ENCODE results near the gene MTX2.
"Not testable (repeated sequence)": the region's sequence is repeated elsewhere in the genome, so short reads cannot be mapped to it uniquely, and the experiment has no call there.

Gene MTX2

DNA sequence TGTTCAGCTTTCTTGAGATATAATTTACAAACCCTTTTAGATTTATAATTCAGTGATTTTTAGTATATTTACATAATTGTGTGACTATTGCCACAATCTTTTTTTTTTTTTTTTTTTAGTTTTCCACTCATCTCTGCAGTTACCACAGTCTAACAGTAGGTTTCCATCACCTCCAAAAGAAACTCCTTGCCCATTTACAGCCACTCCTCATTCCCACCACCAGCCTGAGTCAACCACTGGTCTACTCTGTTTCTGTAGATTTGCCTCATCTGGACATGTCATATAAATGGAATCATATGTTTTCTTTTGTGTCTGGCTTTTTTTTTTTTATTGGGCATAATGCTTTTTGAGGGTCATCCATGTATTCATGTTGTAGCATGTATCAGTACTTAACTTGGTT lies 16.1 kb downstream of the MTX2 start:
- peak; percentile 11 for DNase-seq (ENCODE audit: low read depth)

DNA sequence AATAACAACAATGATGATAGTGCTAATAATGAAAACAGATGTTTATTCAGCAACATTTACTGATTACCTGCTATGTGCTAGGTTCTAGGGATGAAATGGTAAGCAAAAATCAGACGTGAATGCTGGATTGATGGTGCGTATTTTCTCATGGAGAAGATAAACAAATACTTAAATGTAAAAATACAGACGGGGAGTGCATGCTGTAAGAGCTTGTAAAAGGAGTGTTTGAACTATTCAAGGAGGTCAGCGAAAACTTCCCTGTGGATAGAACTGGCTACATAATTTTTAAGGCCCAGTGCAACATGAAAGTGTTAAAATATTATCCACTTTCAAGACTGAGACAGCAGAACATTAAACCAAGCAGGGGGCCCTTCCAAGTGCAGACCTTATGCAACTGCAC lies 22.1 kb downstream of the MTX2 start:
- no peak for DNase-seq (ENCODE audit: low read depth)

DNA sequence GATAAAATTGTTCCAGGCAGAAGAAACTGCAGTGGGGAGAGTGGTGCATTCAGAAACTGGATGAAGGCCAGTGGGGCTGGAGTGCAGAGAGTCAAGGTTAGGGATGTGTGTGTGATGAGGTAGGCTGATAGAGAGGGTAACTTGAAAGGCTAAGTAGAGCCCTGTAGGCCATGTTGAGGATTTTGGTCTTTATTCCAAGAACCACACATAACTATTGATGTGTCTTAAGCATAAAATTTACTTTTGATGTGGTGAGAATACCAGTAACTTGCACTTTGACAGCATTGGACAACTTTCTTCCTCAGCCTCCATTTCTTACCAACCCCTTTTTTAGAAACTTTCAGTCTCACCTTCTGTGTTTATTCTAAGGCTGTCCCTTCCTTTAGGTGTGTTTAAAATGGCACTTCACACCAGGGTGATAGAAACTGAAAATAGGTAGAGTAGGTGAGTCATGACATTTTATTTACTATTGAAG lies 22.6 kb downstream of the MTX2 start:
- no peak for DNase-seq (ENCODE audit: low read depth)

DNA sequence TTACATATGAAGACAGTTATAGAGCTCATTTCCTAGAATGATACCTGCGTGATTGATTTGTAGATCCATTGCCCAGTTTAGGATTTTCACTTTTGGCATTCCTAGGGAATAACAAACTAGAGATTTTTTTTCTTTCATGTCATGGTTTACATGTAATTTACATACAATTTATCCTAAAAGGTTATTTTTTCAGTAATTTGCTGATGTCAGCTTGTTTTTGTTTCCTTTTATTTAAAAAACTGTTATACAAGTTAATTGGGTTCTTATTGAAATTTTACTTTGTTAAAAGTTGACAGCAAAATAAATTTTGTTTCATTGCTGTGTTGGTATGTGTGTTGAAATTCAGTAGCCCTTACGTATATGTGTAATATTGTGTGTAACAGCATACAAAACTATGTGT lies 23.4 kb downstream of the MTX2 start:
- DNase-seq (ENCODE audit: low read depth), result no peak

DNA sequence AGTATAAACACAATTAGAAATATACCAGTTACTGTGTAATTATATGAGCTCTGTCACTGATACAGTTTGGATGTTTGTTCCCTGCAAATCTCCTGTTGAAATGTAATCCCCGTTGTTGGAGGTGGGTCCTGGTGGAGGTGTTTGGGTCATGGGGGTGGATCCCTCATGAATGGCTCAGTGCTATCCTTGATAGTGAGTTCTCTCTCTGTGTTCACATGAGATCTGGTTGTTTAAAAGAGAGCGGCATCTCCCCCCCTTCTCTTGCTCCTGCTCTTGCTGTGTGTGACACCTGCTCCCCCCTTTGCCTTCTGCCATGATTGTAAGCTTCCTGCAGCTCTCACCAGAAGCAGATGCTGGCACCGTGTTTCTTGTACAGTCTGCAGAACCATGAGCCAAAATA lies 24.1 kb downstream of the MTX2 start:
- no peak for DNase-seq (ENCODE audit: low read depth)

DNA sequence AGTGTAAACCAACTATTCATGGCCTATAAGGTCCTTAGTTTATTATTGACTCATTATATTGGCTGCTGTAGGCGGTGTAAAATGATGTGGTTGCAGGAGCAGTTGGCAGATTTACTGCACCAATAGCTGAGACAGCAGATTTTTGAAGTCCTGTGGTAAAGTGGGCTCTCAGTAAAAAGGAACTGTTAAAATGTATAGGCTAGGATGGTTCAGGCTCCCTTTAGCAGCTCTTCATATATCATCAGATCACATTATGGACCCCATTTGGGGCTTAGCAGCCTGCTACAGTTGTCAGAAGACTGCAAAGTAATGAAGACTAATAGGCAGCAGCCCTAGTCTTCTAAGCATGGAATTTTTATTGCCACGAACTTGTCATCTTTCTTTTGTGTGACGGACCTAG lies 27.8 kb downstream of the MTX2 start:
- no peak for DNase-seq (ENCODE audit: low read depth)

DNA sequence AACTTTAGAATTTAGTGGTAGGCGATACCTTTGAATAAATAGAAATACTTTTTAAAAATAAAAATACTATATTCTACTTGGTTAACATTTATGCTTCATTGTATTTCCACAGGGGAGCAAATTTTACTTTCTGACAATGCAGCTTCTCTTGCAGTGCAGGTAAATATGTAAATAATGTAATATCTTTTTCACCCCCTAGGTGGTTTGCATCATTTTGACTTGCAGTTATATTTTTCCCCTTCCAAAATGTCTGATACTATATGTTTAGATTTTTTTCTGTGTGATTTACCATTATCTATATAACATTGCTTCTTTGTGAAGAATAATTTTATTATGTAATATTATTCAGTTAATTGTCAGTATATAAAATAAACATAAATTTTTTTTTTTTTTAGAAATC lies 28.5 kb downstream of the MTX2 start:
- DNase-seq (ENCODE audit: low read depth), result no peak

DNA sequence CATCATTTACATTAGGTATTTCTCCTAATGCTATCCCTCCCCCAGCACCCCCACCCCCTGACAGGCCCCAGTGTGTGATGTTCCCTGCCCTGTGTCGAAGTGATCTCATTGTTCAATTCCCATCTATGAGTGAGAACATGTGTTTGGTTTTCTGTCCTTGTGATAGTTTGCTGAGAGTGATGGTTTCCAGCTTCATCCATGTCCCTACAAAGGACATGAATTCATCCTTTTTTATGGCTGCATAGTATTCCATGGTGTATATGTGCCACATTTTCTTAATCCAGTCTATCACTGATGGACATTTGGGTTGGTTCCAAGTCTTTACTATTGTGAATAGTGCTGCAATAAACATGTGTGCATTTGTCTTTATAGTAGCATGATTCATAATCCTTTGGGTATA lies 36.8 kb downstream of the MTX2 start:
- DNase-seq (ENCODE audit: low read depth), result not testable (repeated sequence)

DNA sequence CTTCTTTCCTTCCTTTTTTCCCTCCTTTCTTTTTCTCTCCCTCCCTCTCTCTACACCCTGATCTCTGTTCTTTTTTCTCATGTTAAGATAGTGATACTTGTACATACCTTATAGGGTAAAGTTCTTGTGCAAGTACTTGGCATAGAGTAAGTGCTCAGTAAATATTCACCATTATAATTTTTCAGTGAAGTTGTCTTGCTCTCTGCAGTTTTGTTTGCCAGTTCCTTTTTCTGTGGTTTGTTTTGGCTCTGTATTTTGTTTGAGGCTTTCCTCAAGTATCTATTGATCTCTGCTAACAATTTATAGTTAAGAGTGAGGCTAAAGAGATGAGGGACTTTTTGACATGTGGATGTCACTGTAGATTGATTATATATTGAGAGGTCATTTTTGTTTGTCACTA lies 48.0 kb downstream of the MTX2 start:
- DNase-seq (ENCODE audit: low read depth), result peak; percentile 6

DNA sequence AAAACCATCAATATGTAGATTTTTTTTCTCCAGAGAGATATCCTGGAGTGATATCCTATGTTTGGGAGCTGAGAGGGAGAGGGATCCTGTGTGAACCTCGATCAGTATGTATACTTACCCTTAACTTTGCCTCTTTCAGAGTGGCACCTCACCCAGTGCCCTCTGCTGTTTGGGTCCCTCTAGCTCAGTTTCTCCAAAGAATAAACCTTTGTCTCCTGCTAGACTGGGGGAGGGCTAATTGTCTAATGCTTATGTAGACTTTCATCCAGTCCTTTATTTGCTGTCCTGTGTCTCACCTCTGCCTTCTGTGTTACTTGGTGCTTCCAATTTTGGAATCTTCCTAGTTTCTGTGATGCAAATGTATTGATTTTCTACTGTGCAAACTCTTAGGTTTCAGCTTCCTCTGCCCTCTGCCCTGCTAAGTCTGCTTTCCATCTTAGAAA lies 48.4 kb downstream of the MTX2 start:
- no peak for DNase-seq (ENCODE audit: low read depth)

DNA sequence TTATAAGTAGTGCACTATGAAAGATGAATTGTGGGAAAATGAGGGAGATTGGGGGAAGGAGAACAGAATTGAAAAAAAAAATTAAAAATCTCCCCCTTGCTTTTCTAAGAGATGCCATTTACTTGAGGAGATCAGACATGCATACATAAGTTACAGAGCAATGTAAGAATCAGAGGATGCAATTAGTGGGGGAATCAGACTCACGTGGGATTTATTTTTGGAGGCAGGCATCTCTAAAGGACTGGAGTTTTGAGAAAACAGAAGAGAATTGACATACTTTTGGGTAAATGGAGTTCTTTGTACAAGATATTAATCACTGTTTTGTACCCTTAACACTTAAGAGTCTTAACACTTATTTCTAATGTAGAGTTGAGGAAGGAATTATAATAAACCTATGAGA lies 52.7 kb downstream of the MTX2 start:
- DNase-seq (ENCODE audit: low read depth), result no peak

DNA sequence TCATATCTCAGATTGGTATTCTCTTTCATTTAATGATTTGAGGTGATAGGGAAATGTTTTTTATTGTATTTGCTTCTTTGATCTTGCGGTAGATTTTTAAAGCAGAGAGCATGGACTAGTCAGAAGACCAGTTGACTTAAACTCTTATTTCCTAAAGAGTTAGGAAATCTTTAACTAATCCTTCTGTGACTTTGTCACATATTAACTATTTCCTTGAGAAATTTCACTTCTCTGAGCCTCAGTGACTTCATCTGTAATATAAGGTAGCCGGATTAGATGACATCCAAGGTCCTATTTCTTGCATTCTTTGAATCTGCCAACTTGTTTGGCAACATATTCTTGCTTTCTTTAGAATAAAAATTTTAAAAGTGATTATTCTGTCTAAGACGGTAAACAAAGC lies 55.6 kb downstream of the MTX2 start:
- no peak for DNase-seq (ENCODE audit: low read depth)

DNA sequence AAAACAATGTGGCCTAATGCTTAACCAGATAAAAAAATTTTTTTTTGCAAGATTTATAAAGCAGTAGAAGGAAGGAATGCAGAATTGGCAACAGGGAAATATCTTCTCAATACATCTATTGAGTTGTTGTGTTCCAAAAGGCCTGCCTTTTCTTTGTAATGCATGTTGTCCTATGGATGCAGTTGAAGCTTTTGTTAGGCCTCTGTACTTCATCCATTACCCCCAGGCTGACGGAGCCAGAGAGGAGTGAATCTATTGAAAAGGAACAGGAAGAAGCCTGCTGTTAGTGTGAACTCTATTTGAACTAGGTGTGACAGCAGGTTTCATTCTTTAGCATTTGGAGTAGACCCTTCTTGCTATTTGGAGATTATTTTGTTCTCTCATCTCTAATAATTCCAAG lies 56.5 kb downstream of the MTX2 start:
- DNase-seq (ENCODE audit: low read depth), result no peak

DNA sequence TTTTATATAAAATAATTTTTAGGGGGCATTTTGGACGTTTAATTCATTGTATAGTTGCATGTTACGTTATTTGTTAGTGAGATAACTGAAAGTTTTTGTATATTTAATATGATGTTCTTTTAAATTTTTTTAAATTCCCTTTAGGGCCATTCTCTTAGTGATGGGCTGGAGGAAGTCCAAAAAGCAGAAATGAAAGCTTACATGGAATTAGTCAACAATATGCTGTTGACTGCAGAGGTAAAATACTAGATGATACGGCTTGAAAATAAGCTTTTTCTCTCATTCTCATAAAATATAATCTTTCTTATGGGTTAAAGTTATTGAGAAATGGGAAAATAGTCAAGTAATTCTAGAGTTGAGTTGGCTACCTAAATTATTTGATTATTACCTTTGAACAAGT lies 58.9 kb downstream of the MTX2 start:
- peak; percentile 0 for DNase-seq (ENCODE audit: low read depth)

DNA sequence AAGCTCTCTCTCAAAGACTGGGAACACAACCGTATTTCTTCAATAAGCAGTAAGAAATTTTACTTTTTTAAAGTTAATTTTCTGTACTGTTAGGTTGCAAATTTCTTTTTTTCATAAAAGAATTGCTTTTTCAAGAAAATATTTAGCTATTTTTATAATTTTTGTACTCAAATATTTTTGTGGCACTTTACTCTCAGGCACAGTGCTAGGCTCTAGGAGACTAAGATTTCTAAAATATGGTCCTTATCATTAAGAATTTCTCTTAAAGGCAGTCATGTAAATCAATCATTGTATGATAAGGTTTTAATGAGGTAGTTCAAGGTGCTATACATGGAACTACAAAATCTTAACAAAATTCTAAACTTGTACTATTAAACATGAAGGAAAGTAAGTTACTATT lies 61.4 kb downstream of the MTX2 start:
- no peak for DNase-seq (ENCODE audit: low read depth)

DNA sequence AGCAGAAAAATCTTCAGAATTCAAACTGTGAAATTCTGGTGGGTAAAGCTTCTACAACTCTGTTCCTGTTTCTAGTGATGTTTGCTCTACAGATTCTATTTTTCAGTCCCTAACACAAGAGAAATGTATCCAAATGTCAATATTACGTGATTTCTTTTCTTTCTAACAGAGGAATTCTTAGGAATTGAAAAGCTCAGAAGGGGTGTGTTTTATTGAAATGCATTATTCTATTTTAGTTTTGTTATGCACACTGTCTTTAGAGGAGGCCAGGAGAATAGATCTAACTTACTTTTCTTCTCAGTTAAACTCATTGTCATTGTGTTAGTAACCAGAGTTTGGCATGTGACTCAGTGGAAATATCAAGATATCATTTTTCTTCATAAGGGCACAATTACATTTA lies 62.4 kb downstream of the MTX2 start:
- DNase-seq (ENCODE audit: low read depth), result no peak

DNA sequence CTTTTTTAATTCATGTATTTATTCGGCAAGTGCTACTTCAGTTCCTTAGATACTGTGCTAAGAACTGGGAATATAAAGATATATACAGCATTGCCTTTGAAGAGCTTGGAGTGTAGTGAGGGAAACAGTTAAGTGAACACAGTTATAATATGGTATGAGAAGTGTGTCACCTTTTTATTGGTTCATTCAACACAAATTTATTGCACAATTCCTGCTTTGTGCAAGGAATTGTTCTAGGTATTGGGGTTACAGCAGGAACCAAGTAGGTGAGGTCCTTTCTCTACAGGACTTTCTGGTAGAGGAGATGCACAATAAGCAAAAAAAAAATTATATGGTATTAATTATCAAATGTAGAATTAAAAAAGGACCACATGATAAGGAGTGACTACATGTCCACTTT lies 65.5 kb downstream of the MTX2 start:
- no peak for DNase-seq (ENCODE audit: low read depth)

DNA sequence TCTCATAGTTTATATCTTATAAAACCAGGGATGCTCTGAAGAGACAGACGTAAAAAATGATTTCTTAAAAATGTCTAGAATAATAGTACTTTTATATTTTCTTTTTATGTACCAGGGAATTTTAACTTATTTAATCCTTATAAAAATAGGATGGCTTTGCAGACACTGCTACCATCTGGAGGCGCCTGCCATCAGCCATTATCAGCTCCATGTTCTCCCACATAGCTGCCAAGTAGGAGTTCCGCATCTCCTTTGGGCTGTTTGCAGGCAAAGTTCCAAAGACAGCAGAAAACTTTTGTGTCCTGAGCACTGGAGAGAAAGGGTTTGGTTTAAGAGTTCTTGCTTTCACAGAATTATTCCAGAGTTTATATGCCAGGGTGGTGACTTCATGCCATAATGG lies 69.2 kb downstream of the MTX2 start:
- no peak for DNase-seq (ENCODE audit: low read depth)

DNA sequence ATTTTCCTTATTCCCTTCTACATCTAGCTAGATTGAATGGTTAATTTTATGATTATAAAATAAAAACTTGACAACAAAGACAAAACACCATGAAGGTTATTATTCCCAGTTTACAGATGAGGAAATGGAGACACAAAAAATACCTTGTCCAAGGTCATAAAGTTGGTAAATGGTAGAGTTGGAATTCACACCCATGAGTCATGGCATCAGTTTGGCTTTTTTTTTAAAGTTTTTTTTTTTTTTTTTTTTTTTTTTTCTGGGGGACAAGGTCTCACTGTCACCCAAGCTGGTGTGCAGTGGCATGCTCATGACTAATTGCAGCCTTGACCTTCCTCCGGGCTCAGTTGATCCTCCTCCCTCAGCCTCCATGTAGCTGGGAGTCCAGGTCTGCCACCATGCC lies 70.0 kb downstream of the MTX2 start:
- DNase-seq (ENCODE audit: low read depth), result no peak

DNA sequence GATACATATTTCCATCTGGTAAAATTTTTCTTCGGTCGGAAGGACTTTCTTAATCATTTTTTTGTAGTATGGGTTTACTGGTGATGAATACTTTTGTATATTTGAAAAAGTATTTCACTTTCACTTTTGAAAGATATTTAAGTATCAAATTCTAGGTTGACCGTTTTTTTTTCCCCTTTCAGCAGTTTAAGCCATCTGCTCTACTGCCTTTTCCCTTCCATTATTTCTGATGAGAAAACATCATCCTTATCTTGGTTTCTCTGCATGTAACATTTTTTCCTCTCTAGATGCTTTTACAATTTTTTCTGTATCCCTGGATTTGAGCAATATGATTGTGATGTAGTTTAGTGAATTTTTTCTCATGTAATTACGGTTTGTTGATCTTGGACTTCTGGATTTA lies 87.0 kb downstream of the MTX2 start:
- no peak for DNase-seq (ENCODE audit: low read depth)

DNA sequence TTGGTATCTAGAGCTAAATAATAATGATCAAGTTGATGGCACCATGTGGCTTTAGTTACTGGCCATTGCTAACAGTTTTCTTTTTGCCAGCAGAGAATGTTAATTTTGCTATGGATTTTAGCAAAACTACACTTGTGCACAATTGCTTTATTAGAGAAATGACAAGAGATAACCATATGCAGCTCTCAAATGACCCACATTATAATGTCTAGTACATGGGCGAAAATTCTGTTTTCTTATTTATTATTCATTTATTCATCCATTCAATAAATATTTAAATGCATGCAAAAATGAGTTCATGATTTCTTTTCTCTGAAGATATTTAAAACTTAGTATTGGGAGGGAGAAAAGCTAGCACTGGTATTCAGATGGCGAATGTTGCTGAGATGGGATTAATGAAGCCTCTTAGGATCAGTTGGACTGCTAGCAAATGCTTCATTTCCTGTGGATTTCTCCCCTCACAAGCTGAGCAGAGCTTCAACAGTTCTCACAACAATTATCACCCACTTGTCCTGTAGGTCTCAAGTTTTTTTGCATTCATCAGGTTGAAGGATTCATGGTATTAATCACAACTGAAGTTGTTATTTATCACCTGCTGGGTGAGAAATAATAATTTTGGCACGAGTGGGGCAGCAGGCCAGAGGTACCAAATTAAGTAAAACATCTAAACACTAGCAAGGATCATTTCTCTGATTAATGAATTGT lies 95.2 kb downstream of the MTX2 start:
- DNase-seq (ENCODE audit: low read depth), result no peak

DNA sequence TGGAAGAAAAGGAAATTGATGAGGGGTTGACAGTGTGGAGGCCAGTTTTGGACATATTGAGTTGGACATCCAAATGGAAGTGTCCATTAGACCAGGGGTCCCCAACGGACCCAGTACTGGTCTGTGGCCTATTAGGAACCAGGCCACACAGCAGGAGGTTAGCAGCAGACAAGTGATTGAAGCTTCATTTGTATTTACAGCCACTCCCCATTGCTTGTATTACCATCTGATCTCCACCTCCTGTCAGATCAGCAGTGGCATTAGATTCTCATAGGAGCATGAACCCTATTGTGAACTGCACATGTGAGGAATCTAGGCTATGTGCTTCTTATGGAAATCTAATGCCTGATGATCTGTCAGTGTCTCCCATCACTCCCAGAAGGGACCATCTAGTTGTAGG lies 99.1 kb downstream of the MTX2 start:
- no peak for DNase-seq (ENCODE audit: low read depth)

DNA sequence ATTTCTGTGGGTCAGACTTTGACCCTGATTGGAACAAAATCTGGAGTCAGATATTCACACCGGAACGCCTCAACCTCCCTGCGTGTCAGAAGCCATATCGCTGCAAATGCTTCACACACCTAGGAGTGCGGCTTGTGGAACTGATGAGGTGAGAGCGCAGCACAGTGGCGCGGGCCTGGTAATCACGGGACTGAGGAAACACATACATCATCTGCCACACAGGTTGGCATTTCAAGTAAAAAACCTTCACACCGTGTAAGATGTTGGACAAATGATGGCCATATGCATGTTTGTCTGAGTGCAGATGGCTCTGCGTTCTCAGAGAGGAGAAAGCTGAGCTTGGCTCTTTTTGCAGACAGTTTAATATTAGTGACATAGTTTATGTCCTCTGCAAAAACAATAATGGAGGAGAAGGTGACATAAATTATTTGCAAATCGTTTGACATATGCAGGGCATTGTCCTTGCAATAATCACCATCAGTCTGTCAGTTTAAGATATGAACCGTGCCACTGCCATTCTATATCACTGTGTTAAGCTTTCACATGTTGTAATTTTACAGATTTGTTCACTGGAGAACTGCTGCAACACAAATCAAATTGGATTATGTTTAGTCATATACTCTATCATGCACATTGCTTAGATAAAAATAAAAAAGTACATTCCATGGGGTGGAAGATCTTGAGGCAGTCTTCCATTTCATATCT lies 101.4 kb downstream of the MTX2 start:
- no peak for DNase-seq (ENCODE audit: low read depth)

DNA sequence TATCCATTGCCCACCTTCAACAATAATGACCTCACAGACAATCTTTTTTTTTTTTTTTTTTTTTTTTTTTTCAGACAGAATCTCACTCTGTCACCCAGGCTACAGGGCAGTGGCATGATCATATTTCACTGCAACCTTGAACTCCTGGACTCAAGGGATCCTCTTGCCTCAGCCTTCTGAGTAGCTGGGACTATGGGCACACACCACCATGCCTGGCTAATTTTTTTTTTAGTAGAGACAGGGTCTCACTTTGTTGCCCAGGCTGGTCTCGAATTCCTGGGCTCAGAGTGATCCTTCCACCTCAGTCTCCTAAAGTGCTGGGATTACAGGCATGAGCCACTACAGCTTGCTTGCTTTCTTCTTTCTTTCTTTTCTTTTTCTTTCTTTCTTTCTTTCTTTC lies 103.9 kb downstream of the MTX2 start:
- not testable (repeated sequence) for DNase-seq (ENCODE audit: low read depth)

Data from iris pigment epithelial cell (primary cell).